Measurements from ENCODE around the gene TMEM248. TPM values are rescaled to one million over a fixed set of nuclear protein-coding genes. Genes with fewer than 3 reads are reported as not detected.
A peak's percentile ranks its signal among the peaks of the same experiment; 100 is the strongest.
"Not testable (repeated sequence)": the region's sequence is repeated elsewhere in the genome, so short reads cannot be mapped to it uniquely, and the experiment has no call there.

Gene TMEM248
- total RNA-seq, 1 experiment from 2014 or later = 59.3 TPM

- DNase-seq (ENCODE audit: low read depth, low spot score); H3K4me1 ChIP-seq (ENCODE audit: control insufficient read depth in 1 of 2, insufficient read depth in 2 of 2, low read length in 2 of 2); H3K27ac ChIP-seq (ENCODE audit: low read depth, low read length); H3K9me3 ChIP-seq (ENCODE audit: control insufficient read depth in 1 of 2, insufficient read depth in 1 of 2, low read depth in 1 of 2, low read length in 2 of 2); H3K9me2 ChIP-seq (ENCODE audit: insufficient read depth); ATAC-seq; H3K4me2 ChIP-seq (ENCODE audit: low read length); POLR2A ChIA-PET; RAD21 ChIA-PET (ENCODE audit: low non-redundant PET in 1 of 2, low total read pairs in 2 of 2, uncharacterized antibody in 2 of 2, unreplicated experiment in 2 of 2); H4K20me1 ChIP-seq (ENCODE audit: insufficient read depth); intact Hi-C loops (cut with micrococcal nuclease); H2AFZ ChIP-seq (ENCODE audit: low read depth, low read length, poor library complexity, severe bottlenecking); H3K79me2 ChIP-seq (ENCODE audit: insufficient read depth, low read length); BruUV-seq (replicated peaks); H3K9ac ChIP-seq (ENCODE audit: low read length); H3K27me3 ChIP-seq (ENCODE audit: insufficient read depth, low read length); H3K4me3 ChIP-seq (replicated peaks in 1 of 2; ENCODE audit: low read depth in 1 of 2, low read length in 2 of 2); H3K36me3 ChIP-seq (ENCODE audit: control insufficient read depth in 1 of 2, insufficient read depth in 2 of 2, low read length in 2 of 2); CTCF ChIA-PET: not testable (repeated sequence)
These were observed 57.3 kb downstream of the TMEM248 start for GRCh38 chr7:66978312-66978711.

GRCh38 chr7:66979013-66979412 lies 58.0 kb downstream of the TMEM248 start:
- POLR2A ChIA-PET; RAD21 ChIA-PET (ENCODE audit: low non-redundant PET in 1 of 2, low total read pairs in 2 of 2, uncharacterized antibody in 2 of 2, unreplicated experiment in 2 of 2); ATAC-seq: not testable (repeated sequence)

GRCh38 chr7:66980336-66980735 lies 59.3 kb downstream of the TMEM248 start:
- H3K4me1 ChIP-seq (ENCODE audit: control insufficient read depth in 1 of 2, insufficient read depth in 2 of 2, low read length in 2 of 2); H3K4me3 ChIP-seq (replicated peaks in 1 of 2; ENCODE audit: low read depth in 1 of 2, low read length in 2 of 2); POLR2A ChIA-PET; H3K27me3 ChIP-seq (ENCODE audit: insufficient read depth, low read length); H3K36me3 ChIP-seq (ENCODE audit: control insufficient read depth in 1 of 2, insufficient read depth in 2 of 2, low read length in 2 of 2); H3K79me2 ChIP-seq (ENCODE audit: insufficient read depth, low read length); H3K4me2 ChIP-seq (ENCODE audit: low read length); CTCF ChIA-PET; H3K27ac ChIP-seq (ENCODE audit: low read depth, low read length); H3K9me2 ChIP-seq (ENCODE audit: insufficient read depth); BruUV-seq (replicated peaks); ATAC-seq; H2AFZ ChIP-seq (ENCODE audit: low read depth, low read length, poor library complexity, severe bottlenecking); H3K9ac ChIP-seq (ENCODE audit: low read length); RAD21 ChIA-PET (ENCODE audit: low non-redundant PET in 1 of 2, low total read pairs in 2 of 2, uncharacterized antibody in 2 of 2, unreplicated experiment in 2 of 2); DNase-seq (ENCODE audit: low read depth, low spot score); H3K9me3 ChIP-seq (ENCODE audit: control insufficient read depth in 1 of 2, insufficient read depth in 1 of 2, low read depth in 1 of 2, low read length in 2 of 2); intact Hi-C loops (cut with micrococcal nuclease); H4K20me1 ChIP-seq (ENCODE audit: insufficient read depth): not testable (repeated sequence)

More at GRCh38 chr7:66979013-66979412, 58.0 kb downstream of the TMEM248 start:
- DNase-seq (ENCODE audit: low read depth, low spot score); H3K4me3 ChIP-seq (replicated peaks in 1 of 2; ENCODE audit: low read depth in 1 of 2, low read length in 2 of 2); H4K20me1 ChIP-seq (ENCODE audit: insufficient read depth); H3K4me2 ChIP-seq (ENCODE audit: low read length); H3K27me3 ChIP-seq (ENCODE audit: insufficient read depth, low read length); CTCF ChIA-PET; BruUV-seq (replicated peaks); H2AFZ ChIP-seq (ENCODE audit: low read depth, low read length, poor library complexity, severe bottlenecking); H3K36me3 ChIP-seq (ENCODE audit: control insufficient read depth in 1 of 2, insufficient read depth in 2 of 2, low read length in 2 of 2); H3K9ac ChIP-seq (ENCODE audit: low read length); H3K9me2 ChIP-seq (ENCODE audit: insufficient read depth); H3K9me3 ChIP-seq (ENCODE audit: control insufficient read depth in 1 of 2, insufficient read depth in 1 of 2, low read depth in 1 of 2, low read length in 2 of 2); H3K79me2 ChIP-seq (ENCODE audit: insufficient read depth, low read length); H3K27ac ChIP-seq (ENCODE audit: low read depth, low read length); H3K4me1 ChIP-seq (ENCODE audit: control insufficient read depth in 1 of 2, insufficient read depth in 2 of 2, low read length in 2 of 2); intact Hi-C loops (cut with micrococcal nuclease): not testable (repeated sequence)

GRCh38 chr7:66989552-66989951 lies 68.5 kb downstream of the TMEM248 start:
- H4K20me1 ChIP-seq (ENCODE audit: insufficient read depth); CTCF ChIA-PET; H3K9ac ChIP-seq (ENCODE audit: low read length); H2AFZ ChIP-seq (ENCODE audit: low read depth, low read length, poor library complexity, severe bottlenecking); H3K4me1 ChIP-seq (ENCODE audit: control insufficient read depth in 1 of 2, insufficient read depth in 2 of 2, low read length in 2 of 2); BruUV-seq (replicated peaks); ATAC-seq; H3K9me2 ChIP-seq (ENCODE audit: insufficient read depth); H3K9me3 ChIP-seq (ENCODE audit: control insufficient read depth in 1 of 2, insufficient read depth in 1 of 2, low read depth in 1 of 2, low read length in 2 of 2); H3K27me3 ChIP-seq (ENCODE audit: insufficient read depth, low read length); H3K4me2 ChIP-seq (ENCODE audit: low read length); DNase-seq (ENCODE audit: low read depth, low spot score); intact Hi-C loops (cut with micrococcal nuclease); H3K27ac ChIP-seq (ENCODE audit: low read depth, low read length); RAD21 ChIA-PET (ENCODE audit: low non-redundant PET in 1 of 2, low total read pairs in 2 of 2, uncharacterized antibody in 2 of 2, unreplicated experiment in 2 of 2); POLR2A ChIA-PET; H3K4me3 ChIP-seq (replicated peaks in 1 of 2; ENCODE audit: low read depth in 1 of 2, low read length in 2 of 2); H3K36me3 ChIP-seq (ENCODE audit: control insufficient read depth in 1 of 2, insufficient read depth in 2 of 2, low read length in 2 of 2): not testable (repeated sequence)
- peaks cover 16% of the 10 kb centered on the region for H3K79me2 ChIP-seq (ENCODE audit: insufficient read depth, low read length)

- H2AFZ ChIP-seq (ENCODE audit: low read depth, low read length, poor library complexity, severe bottlenecking); ATAC-seq; H3K36me3 ChIP-seq (ENCODE audit: control insufficient read depth in 1 of 2, insufficient read depth in 2 of 2, low read length in 2 of 2); H3K4me1 ChIP-seq (ENCODE audit: control insufficient read depth in 1 of 2, insufficient read depth in 2 of 2, low read length in 2 of 2); H3K9me3 ChIP-seq (ENCODE audit: control insufficient read depth in 1 of 2, insufficient read depth in 1 of 2, low read depth in 1 of 2, low read length in 2 of 2); H4K20me1 ChIP-seq (ENCODE audit: insufficient read depth); H3K27me3 ChIP-seq (ENCODE audit: insufficient read depth, low read length); POLR2A ChIA-PET; H3K27ac ChIP-seq (ENCODE audit: low read depth, low read length); H3K9me2 ChIP-seq (ENCODE audit: insufficient read depth); CTCF ChIA-PET; RAD21 ChIA-PET (ENCODE audit: low non-redundant PET in 1 of 2, low total read pairs in 2 of 2, uncharacterized antibody in 2 of 2, unreplicated experiment in 2 of 2); DNase-seq (ENCODE audit: low read depth, low spot score): not testable (repeated sequence)
- Histone ChIP-seq H3K79me2 (ENCODE audit: insufficient read depth, low read length) (peaks cover 31% of the 10 kb centered on the region), H3K9ac (ENCODE audit: low read length) (peak overlapping the region; percentile 75; the same call in 1 of the 2 replicates), H3K4me3 (replicated peaks in 1 of 2; ENCODE audit: low read depth in 1 of 2, low read length in 2 of 2) (peak overlapping the region; percentile 62 to 71), H3K4me2 (ENCODE audit: low read length) (peak overlapping the region; percentile 79)
- TSS peak; percentile 61 for BruUV-seq (replicated peaks)
- intact Hi-C loops (cut with micrococcal nuclease) = loop anchor here (2.0 to 10.0 kb wide), 2 partner anchors 149 to 969 kb away; no protein-coding TSS in a partner anchor
These were observed 73.0 kb downstream of the TMEM248 start for GRCh38 chr7:66994051-66994450.
